HG03175 (cell line): ENCODE data around the gene CEP192.
"Not testable (repeated sequence)": the region's sequence is repeated elsewhere in the genome, so short reads cannot be mapped to it uniquely, and the experiment has no call there.

Source experiments
- ATAC-seq: cut with Tn5 transposase; IDR thresholded peaks from one replicate; pipeline ENCODE4 v1.9.1; 2021; ENCODE audit warnings: mild to moderate bottlenecking, moderate library complexity; ENCODE audit not compliant: unreplicated experiment

Gene CEP192

DNA sequence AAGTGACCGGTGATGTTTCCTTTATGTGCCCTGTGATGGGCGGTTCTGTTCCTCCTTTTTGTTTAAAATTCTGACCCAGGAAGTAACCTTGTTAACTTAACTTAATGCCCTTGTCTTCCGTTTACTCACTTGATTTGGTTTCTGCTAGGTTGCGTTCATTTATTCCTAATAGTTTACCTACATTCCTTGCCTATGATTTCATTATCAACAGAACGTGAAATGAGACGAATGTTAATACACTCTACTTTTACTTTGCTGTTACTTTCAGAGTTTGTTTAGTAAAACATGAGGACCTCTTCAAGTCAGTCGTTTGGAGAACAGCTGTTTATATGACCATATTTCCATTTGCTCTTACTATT lies 638 bp downstream of the CEP192 start:
- ATAC-seq = no peak

DNA sequence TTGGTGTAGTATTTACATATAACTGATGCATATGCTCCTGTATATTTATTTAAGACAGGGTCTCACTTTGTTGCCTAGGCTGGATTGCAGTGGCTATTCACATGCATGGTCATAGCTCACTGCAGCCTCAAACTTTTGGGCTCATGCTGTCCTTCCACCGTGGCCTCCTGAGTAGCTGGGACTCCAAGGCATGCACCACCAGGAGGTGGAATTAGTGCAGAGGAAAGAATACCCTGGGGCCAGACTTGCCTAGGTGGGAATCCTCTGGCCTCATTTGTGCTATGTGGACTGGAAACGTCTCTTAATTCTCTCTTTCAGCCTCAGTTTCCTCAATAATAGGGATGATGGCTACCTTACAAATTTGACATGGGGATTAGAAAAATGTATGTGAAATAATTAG lies 2.3 kb downstream of the CEP192 start:
- ATAC-seq = no peak

DNA sequence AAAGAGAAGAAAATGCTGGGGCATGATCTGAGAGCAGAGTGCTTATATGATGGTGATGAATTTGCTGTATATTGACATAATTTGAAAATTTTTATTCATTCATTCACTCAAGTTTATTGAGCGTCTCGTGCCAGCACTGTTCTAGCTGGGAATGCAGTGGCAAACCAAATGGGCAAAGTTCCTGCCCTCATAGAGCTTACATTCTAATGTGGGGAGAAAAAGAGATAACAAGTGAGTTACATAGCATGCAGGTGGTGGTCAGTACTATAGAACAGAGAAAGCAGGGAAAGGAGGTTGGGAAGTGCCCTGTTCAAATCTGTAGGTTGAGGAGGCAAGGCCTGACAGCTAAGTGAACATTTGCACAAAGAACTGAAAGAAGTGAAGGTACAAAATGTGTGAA lies 4.3 kb downstream of the CEP192 start:
- no peak for ATAC-seq

DNA sequence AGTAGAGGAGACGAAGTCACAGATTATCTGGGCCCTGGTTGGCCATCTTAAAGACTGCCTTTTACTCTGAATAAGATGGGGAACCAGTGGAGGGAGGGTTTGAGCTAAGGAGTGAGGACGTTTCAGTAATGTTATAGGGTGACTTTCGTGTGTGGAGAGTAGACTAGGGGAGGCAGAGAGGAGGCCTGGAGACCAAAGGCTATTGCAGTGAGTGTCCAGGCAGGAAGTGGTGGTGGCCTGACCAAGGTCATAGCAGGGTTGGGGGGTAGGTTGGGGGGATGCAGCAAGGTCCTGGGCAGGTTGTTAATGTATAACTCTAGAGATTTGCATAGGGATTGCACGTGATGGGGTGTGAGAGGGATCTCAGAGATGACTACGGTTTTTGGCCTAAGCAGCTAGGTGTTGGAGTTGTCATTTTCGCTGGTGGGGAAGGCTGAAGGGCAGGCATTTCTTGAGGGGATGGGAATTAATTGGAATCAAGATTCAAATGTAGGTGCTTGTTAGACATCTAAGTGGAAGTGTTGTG lies 4.9 kb downstream of the CEP192 start:
- no peak for ATAC-seq

GRCh38 chr18:12996661-12997292 lies 5.6 kb downstream of the CEP192 start:
- ATAC-seq = no peak

DNA sequence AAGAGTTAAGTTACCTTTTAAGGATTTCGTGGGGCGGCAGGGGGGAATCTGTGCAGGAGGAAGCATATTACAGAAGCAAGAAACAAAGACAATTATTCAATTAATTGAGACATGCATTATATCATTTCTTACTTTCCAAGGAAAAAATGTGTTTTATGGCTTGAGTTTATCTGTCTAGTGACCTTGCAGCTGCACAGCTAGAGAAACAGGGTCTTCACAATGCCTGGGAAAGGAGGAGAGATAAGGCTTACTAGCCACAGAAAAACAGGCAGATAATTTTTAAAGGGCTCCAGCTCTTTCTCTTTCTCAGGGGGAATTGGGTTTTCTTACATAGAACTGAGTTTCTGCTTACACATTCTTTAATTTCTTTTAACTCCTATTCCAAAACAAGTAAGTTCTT lies 6.2 kb downstream of the CEP192 start:
- ATAC-seq = not testable (repeated sequence)

DNA sequence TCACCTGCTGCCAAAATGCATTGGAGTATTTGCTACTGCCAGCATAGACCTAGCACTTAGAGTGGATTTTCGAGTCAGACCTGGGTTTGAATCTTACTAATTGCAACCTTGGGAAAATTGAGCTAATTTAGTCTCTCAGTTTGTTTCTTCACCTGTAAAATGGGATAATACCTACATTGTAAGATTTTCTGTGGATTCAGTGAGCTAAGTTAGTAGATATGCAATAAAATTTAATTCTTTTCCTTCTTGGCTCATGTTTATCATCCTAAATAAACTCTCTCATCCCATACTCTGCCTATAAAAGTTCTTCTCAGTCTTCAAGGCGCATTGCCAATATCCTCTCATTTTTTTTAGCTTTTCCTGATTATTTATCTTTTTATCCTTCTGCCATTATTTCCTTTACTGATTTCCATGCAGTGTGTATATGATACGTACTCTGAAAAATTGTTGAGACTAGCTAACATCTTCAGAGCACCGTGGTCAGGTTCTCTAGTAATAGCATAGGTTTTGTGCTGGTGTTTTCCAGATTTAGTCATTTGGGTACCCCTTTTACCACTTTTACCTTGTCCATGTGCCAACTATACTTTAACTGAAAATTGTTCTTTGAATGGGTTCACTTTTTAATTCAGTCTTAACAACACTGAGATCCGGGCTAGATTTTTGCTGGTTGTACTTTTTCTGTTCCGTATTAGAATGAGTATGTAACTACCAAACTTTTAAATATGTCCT lies 7.3 kb downstream of the CEP192 start:
- ATAC-seq = no peak

DNA sequence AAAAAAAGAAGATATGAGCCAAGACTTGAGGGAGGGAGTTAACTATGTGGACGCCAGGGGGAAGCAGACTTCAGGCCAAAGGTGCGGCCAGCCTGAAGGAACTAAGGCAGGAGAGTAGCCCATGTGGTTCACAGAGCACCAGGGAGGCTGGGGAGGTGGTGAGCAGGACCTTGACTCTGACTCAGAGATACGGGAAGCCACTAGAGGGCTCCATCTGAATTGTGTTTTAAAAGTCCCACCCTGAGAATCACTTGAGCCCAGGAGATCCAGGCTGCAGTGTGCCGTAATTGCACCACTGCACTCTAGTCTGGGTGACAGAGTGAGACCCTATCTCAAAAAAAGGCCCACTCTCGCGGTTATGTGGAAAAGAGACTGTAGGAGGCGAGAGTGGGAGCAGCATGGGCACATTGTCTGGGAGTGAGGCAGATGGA lies 12.3 kb downstream of the CEP192 start:
- no peak for ATAC-seq

- no peak for ATAC-seq
Measured at GRCh38 chr18:13004396-13004795, 13.2 kb downstream of the CEP192 start.

- no peak for ATAC-seq
Measured at GRCh38 chr18:13005289-13005688, 14.1 kb downstream of the CEP192 start.

- no peak for ATAC-seq
Measured at GRCh38 chr18:13006531-13007247, 15.5 kb downstream of the CEP192 start.

- no peak for ATAC-seq
Measured at GRCh38 chr18:13007248-13007560, 16.0 kb downstream of the CEP192 start.

- no peak for ATAC-seq
Measured at GRCh38 chr18:13011719-13012118, 20.6 kb downstream of the CEP192 start.

DNA sequence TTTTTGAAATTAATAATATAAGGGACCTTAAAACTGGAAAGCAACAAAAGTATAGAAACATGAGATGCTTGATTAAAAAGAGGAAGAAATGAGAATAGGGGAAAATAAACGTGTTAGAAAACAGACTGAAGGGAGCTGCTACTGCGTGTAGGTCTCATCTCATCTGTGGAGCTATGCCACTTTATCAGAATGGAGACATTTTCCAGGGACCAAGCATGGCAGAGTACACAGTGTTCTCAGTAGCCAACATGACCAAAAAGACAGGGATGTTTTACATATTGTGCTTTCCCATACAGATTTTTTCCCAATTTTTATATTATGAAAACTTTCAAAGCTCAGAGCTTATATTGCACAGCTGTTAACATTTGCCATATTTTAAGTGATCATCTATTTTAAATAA lies 23.1 kb downstream of the CEP192 start:
- no peak for ATAC-seq

DNA sequence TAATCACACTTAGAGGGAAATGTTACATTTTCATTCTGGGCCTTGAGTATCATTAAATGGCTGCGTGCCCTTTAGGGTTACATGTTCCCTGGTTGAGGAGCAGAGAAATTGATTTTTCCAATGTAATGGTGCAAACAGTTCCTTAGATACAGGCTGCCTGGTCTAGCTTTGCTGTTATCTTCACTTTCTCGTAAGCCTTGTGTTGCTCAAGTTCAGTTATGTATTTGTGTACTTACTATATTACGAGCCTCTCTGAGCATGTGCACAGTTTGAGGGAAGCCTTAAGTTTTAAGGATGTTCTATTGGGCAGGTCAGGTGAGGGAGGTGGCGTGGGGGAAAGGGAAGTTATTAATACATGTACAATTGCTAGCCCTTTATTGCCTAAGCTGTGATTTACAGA lies 23.7 kb downstream of the CEP192 start:
- ATAC-seq = no peak

GRCh38 chr18:13017247-13017875 lies 26.2 kb downstream of the CEP192 start:
- no peak for ATAC-seq

- no peak for ATAC-seq
Measured at GRCh38 chr18:13018374-13018773, 27.2 kb downstream of the CEP192 start.

- ATAC-seq = peak; percentile 58
Measured at GRCh38 chr18:13019301-13019700, 28.1 kb downstream of the CEP192 start.

GRCh38 chr18:13022644-13023043 lies 31.5 kb downstream of the CEP192 start:
- ATAC-seq = no peak

DNA sequence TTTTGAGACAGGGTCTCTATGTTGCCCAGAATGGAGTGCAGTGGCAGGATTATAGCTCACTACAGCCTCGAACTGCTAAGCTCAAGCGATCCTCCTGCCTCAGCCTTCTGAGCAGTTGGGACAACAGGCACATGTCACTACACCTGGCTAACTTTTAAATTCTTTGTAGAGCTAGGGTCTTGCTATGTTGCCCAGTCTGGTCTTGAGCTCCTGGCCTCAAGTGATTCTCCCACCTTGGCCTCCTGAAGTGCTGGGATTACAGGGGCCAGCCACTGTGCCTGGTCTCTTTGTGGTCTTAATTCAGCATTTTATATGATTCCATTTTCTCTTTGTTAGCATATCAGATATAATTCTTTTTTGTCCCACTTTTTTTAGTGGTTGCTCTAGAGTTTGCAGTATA lies 34.1 kb downstream of the CEP192 start:
- no peak for ATAC-seq

DNA sequence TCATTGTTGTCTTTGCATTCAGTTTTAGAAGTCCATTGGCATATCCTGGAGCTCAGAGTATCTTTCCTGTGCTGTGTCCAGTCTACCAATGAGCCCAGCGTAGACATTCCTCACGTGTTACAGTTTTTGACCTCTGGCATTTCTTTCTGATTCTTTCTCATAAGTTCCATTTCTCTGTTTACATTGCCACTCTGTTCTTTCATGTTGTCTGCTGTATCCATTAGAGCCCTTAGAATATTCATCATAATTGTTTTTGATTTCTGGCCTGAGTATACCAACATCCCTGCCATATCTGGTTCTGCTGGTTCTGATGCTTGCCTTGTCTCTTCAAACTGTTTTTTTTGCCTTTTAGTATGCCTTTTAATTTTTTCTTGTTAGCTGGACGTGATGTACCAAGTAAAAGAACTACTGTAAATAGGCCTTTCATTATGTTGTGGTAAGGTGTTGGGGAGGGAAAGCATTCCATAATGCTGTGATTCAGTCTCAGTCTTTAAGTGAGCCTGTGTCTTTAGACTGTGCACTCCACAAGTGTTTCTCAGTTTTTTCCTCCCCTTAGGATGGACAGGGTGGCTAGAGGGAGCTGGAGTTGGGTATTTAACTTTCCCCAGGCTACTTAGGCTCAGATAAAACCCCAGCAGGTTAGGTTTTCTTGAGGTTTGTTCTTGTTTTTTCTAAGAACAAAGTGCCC lies 35.6 kb downstream of the CEP192 start:
- no peak for ATAC-seq
